Memory B cell (primary cell): ENCODE data around the gene SLC5A10.
A peak's percentile ranks its signal among the peaks of the same experiment; 100 is the strongest.

Source experiments
- ATAC-seq: fragments of 150-1000 bp; cut with Tn5 transposase; 2 replicates; pipeline ENCODE4 v1.10.0; 2021; ENCODE audit warnings: low read depth, mild to moderate bottlenecking, moderate library complexity
- DNase-seq, 2 donors: peaks; one replicate each; pipeline ENCODE4 v3.0.0; 2022; ENCODE audit warnings: low spot score in 2 of 2
- H3K27ac Mint-ChIP-seq: one replicate; pipeline ENCODE4 v1.8.0; 2022; ENCODE audit warnings: mild to moderate bottlenecking, moderate library complexity, mixed read lengths
- H3K27me3 Mint-ChIP-seq: one replicate; pipeline ENCODE4 v1.8.0; 2022; ENCODE audit warnings: mixed read lengths
- H3K36me3 Mint-ChIP-seq: one replicate; pipeline ENCODE4 v1.8.0; 2022; ENCODE audit warnings: mild to moderate bottlenecking, mixed read lengths
- H3K4me1 Mint-ChIP-seq: one replicate; pipeline ENCODE4 v1.8.0; 2022; ENCODE audit warnings: mixed read lengths
- H3K4me3 Mint-ChIP-seq: one replicate; pipeline ENCODE4 v1.8.0; 2022; ENCODE audit warnings: mild to moderate bottlenecking, moderate library complexity, mixed read lengths
- H3K9me3 Mint-ChIP-seq: one replicate; pipeline ENCODE4 v1.8.0; 2022; ENCODE audit warnings: mixed read lengths

The SLC5A10 gene

GRCh38 chr17:18991531-18992315, 39.8 kb downstream of the SLC5A10 start:
- DNase-seq (no peak), ATAC-seq (no peak)
- peaks cover 13% of the 10 kb centered on the region for H3K36me3 Mint-ChIP-seq
- H3K27ac Mint-ChIP-seq: peak overlapping the region; percentile 83
- H3K9me3 Mint-ChIP-seq: peaks cover 6% of the 10 kb centered on the region
- H3K4me3 Mint-ChIP-seq: no peak overlapping the region
- no peaks in the 10 kb centered on the region for H3K27me3 Mint-ChIP-seq
- H3K4me1 Mint-ChIP-seq: peaks cover 20% of the 10 kb centered on the region

- Mint-ChIP-seq H3K36me3 (peaks cover 14% of the 10 kb centered on the region), H3K27me3 (no peaks in the 10 kb centered on the region), H3K27ac (peak overlapping the region; percentile 83), H3K4me3 (peak overlapping the region; percentile 56), H3K4me1 (peaks cover 20% of the 10 kb centered on the region), H3K9me3 (peaks cover 6% of the 10 kb centered on the region)
- peak; percentile 98 for ATAC-seq
- DNase-seq: peak; percentile 52 to 65
Observed at GRCh38 chr17:18992454-18993130, 40.6 kb downstream of the SLC5A10 start.

- no peak overlapping the region for H3K27ac Mint-ChIP-seq
- peaks cover 6% of the 10 kb centered on the region for H3K9me3 Mint-ChIP-seq
- H3K4me1 Mint-ChIP-seq: peaks cover 20% of the 10 kb centered on the region
- no peak overlapping the region for H3K4me3 Mint-ChIP-seq
- ATAC-seq (no peak), DNase-seq (no peak)
- no peaks in the 10 kb centered on the region for H3K27me3 Mint-ChIP-seq
- H3K36me3 Mint-ChIP-seq: peaks cover 14% of the 10 kb centered on the region
Observed at GRCh38 chr17:18993905-18994526, 42.1 kb downstream of the SLC5A10 start.

- Mint-ChIP-seq H3K27me3 (no peaks in the 10 kb centered on the region), H3K27ac (no peak overlapping the region), H3K4me1 (peaks cover 20% of the 10 kb centered on the region), H3K36me3 (peaks cover 14% of the 10 kb centered on the region), H3K9me3 (peaks cover 6% of the 10 kb centered on the region), H3K4me3 (no peak overlapping the region)
- ATAC-seq: no peak
- DNase-seq: no peak
Observed at GRCh38 chr17:18994631-18995030, 42.7 kb downstream of the SLC5A10 start.

- Mint-ChIP-seq H3K4me3 (no peak overlapping the region), H3K27me3 (no peaks in the 10 kb centered on the region), H3K27ac (no peak overlapping the region), H3K9me3 (peaks cover 6% of the 10 kb centered on the region), H3K4me1 (peaks cover 20% of the 10 kb centered on the region), H3K36me3 (peaks cover 14% of the 10 kb centered on the region)
- no peak for ATAC-seq
- no peak for DNase-seq
Observed at GRCh38 chr17:18995220-18995619, 43.3 kb downstream of the SLC5A10 start.

- Mint-ChIP-seq H3K9me3 (peaks cover 6% of the 10 kb centered on the region), H3K27ac (no peak overlapping the region), H3K27me3 (no peaks in the 10 kb centered on the region), H3K4me1 (peaks cover 20% of the 10 kb centered on the region), H3K4me3 (no peak overlapping the region), H3K36me3 (peaks cover 16% of the 10 kb centered on the region)
- DNase-seq: no peak
- ATAC-seq: no peak
Observed at GRCh38 chr17:18996458-18996857, 44.5 kb downstream of the SLC5A10 start.

- Mint-ChIP-seq H3K4me1 (peaks cover 22% of the 10 kb centered on the region), H3K36me3 (peaks cover 17% of the 10 kb centered on the region), H3K9me3 (peaks cover 6% of the 10 kb centered on the region), H3K27me3 (no peaks in the 10 kb centered on the region), H3K27ac (no peak overlapping the region), H3K4me3 (no peak overlapping the region)
- DNase-seq (no peak), ATAC-seq (no peak)
Observed at GRCh38 chr17:18997650-18998196, 45.8 kb downstream of the SLC5A10 start.

GRCh38 chr17:18999394-18999793, 47.4 kb downstream of the SLC5A10 start:
- H3K4me3 Mint-ChIP-seq: no peak overlapping the region
- H3K9me3 Mint-ChIP-seq: peaks cover 6% of the 10 kb centered on the region
- ATAC-seq (no peak), DNase-seq (no peak)
- no peaks in the 10 kb centered on the region for H3K27me3 Mint-ChIP-seq
- H3K27ac Mint-ChIP-seq: no peak overlapping the region
- H3K4me1 Mint-ChIP-seq: peaks cover 14% of the 10 kb centered on the region
- peaks cover 17% of the 10 kb centered on the region for H3K36me3 Mint-ChIP-seq

GRCh38 chr17:18999911-19000310, 47.9 kb downstream of the SLC5A10 start:
- peaks cover 16% of the 10 kb centered on the region for H3K36me3 Mint-ChIP-seq
- DNase-seq: no peak
- peaks cover 6% of the 10 kb centered on the region for H3K9me3 Mint-ChIP-seq
- H3K27ac Mint-ChIP-seq: no peak overlapping the region
- H3K4me3 Mint-ChIP-seq: no peak overlapping the region
- no peaks in the 10 kb centered on the region for H3K27me3 Mint-ChIP-seq
- peaks cover 14% of the 10 kb centered on the region for H3K4me1 Mint-ChIP-seq
- ATAC-seq: no peak

- no peaks in the 10 kb centered on the region for H3K27me3 Mint-ChIP-seq
- DNase-seq (no peak), ATAC-seq (no peak)
- no peak overlapping the region for H3K4me3 Mint-ChIP-seq
- no peak overlapping the region for H3K27ac Mint-ChIP-seq
- peaks cover 1% of the 10 kb centered on the region for H3K9me3 Mint-ChIP-seq
- H3K36me3 Mint-ChIP-seq: peaks cover 11% of the 10 kb centered on the region
- H3K4me1 Mint-ChIP-seq: peaks cover 18% of the 10 kb centered on the region
Observed at GRCh38 chr17:19000531-19001325, 48.8 kb downstream of the SLC5A10 start.

- no peak for DNase-seq
- H3K27me3 Mint-ChIP-seq: no peaks in the 10 kb centered on the region
- H3K9me3 Mint-ChIP-seq: no peaks in the 10 kb centered on the region
- H3K4me3 Mint-ChIP-seq: no peak overlapping the region
- no peak for ATAC-seq
- H3K4me1 Mint-ChIP-seq: peaks cover 20% of the 10 kb centered on the region
- H3K27ac Mint-ChIP-seq: peak overlapping the region; percentile 28
- H3K36me3 Mint-ChIP-seq: peaks cover 3% of the 10 kb centered on the region
Observed at GRCh38 chr17:19001907-19002590, 50.1 kb downstream of the SLC5A10 start.

GRCh38 chr17:19002805-19003542, 51.0 kb downstream of the SLC5A10 start:
- H3K27me3 Mint-ChIP-seq: no peaks in the 10 kb centered on the region
- peak overlapping the region; percentile 82 for H3K27ac Mint-ChIP-seq
- H3K4me3 Mint-ChIP-seq: peak overlapping the region; percentile 89
- no peaks in the 10 kb centered on the region for H3K9me3 Mint-ChIP-seq
- ATAC-seq (no peak), DNase-seq (no peak)
- H3K36me3 Mint-ChIP-seq: peaks cover 3% of the 10 kb centered on the region
- H3K4me1 Mint-ChIP-seq: peaks cover 20% of the 10 kb centered on the region
